NAMALWA (cell line): ENCODE results near the gene SLC16A4.
"Not testable (repeated sequence)": the region's sequence is repeated elsewhere in the genome, so short reads cannot be mapped to it uniquely, and the experiment has no call there.

Experiments
- DNase-seq: peaks from one replicate; pipeline ENCODE4 v3.0.0-alpha.2; 2015; ENCODE audit warnings: low spot score

The SLC16A4 gene

DNA sequence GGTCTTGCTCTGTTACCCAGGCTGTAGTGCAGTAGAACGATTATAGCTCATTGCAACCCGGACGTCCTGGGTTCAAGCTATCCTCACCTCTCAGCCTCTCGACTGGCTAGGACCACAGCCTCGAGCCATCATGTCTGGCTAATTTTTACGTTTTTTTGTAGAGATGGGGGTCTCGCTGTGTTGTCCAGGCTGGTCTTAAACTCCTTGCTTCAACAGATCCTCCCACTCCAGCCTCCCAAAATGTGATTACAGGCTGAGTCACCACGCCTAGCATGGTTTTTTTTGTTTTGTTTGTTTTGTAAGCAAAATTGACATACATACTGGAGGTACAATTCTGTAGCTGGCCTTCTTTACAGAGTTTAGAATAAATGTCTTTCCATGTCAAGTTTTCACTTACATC lies 17.7 kb upstream of the SLC16A4 start:
- no peak for DNase-seq

DNA sequence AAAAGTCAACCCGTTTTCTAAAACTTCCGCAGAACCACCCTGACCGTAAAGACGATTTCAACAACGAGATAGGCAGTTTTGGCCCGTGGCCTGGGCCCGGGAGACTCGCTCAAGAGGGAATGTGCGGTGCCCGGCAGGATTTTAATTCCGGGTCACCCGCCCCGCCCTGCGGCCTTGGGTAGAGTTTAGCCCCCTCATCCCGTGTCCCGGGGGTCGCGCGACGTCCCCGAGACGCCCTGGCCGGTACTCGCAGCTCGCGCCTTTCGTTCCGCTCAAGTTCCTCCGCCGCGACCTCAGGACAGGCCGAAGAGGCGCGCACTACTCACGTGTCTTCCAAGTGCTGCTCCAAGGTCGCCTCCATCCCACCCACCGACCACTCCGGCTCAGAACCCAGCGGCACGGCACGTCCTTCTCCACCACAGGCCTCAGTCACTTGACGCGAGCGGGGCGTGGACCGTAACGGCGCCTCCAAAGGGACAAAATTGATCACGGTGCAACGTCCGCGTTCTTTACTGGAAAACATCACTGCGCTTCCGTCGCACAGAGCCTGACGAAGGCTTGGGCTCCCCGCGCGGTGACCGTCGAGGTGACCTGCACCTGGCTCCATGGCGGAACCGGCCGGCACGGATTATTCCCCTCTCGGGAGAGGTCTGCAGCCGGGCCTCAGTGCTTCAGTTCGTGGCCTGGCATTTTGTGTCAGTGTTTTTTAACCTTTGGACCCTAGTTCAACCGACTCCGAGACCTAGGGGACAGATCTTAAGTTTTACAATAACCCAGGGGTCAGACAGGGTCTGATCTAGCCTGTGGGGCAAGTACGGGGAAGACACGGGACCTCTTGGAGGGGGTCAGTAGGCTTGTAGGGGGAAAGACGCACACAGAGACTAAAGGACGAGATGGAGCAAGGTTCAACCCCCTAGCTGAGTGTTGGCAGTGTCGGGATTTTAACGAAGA lies 16.7 kb upstream of the SLC16A4 start, which contains the start of gene LAMTOR5:
TSS of gene LAMTOR5 (minus strand) at position 435 of the 951 bp plus-strand sequence. CDS start at position 361, 74 bp downstream.
- peak; percentile 86 for DNase-seq

- DNase-seq = not testable (repeated sequence)
Observed at GRCh38 chr1:110406407-110406806, 15.6 kb upstream of the SLC16A4 start.

GRCh38 chr1:110404401-110404800 lies 13.6 kb upstream of the SLC16A4 start:
- no peak for DNase-seq

DNA sequence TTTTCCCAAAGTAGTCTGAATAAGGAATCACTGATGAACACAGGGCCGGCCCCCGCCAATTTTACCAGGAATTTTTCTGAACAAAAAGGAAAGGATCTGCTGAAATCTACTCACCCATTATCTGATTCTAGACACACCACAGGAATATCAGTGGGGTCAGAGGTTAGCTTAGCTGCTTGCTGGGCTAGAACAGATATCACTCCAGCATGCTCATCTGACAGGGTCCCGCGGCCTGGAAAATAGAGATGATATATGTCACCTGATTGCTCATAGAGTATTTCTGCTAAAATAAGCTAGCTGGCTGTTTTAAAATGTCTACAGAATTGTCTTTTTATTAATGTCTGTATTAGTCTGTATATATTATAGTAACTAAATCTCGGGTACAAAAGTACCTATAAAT lies 13.0 kb upstream of the SLC16A4 start:
- no peak for DNase-seq

GRCh38 chr1:110396259-110396958 lies 5.6 kb upstream of the SLC16A4 start:
- DNase-seq = not testable (repeated sequence)

- no peak for DNase-seq
Observed at GRCh38 chr1:110394493-110394820, 3.6 kb upstream of the SLC16A4 start.

GRCh38 chr1:110393691-110394492 lies 3.1 kb upstream of the SLC16A4 start:
- DNase-seq = no peak

GRCh38 chr1:110393286-110393685 lies 2.5 kb upstream of the SLC16A4 start:
- DNase-seq = no peak

DNA sequence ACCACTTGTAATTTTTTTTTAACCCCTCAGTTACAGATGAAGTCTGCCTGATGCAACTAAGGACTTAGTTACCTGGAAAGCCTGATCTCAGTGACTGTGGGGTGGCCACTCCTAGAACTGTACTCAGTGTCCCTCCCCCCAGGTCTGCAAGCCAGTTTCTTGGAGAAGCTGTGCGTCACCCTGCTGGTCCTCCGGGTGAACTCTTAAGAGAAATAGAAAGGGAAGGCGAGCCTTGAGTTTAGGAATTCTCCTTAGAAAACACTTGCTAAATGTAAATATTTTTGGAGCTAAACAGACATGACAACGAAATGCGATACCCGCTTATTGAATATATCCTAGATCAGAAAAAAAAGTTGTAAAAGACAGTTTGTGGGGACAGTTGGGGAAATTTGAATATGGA lies 730 bp downstream of the SLC16A4 start:
- DNase-seq = no peak

DNA sequence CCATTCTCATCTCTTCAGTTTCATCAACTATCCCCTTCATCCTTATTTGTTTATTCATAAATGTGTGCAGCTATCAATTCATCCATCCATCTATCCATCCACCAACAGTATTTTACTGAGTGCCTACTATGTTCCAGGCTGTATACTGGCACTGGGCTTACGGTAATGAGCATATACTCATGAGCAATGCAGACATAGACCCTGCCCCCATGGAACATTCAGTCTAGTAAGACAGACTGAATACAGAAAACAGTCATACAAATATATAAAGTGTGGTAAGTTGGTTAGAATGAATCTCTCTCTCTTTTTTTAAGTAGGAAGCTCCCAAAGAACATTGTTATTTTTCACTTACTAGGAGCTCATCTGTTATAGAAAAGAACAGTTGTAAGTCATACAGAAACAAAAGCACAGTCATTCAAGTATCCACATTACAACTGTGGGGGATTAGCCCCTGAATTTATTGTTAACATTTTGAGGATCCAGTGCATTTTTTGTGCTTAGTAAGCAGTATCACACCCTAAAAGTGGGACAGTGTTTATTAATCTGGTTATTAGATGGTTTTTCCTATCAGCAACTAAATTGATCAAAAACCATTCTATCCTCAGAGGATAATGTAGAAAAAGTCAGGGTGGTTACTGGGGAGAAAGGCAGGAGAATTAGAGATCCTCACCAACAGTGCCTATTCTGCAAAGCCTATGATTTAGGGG lies 3.6 kb downstream of the SLC16A4 start:
- no peak for DNase-seq

DNA sequence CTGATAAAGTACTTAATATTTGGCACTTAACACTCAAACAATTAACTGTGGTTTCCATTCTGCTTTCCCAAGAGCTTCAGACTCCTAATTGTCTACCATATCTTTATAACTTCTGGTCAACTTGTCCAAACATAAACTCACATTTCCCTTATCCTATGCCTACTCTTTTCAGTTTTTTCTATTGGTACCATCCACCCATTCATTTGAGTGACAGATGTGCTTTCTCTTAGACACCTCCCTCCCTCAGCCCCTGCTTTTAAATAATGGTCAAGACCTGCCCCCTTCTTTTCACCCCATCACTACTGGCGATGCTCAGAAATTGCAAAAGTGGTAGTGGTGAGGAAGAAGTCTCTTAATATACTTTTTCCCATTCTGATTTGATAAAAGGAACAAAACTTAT lies 5.5 kb downstream of the SLC16A4 start:
- DNase-seq = no peak

GRCh38 chr1:110384581-110385321 lies 6.1 kb downstream of the SLC16A4 start:
- DNase-seq = peak; percentile 91

- DNase-seq = peak; percentile 32
Observed at GRCh38 chr1:110383251-110383990, 7.4 kb downstream of the SLC16A4 start.

DNA sequence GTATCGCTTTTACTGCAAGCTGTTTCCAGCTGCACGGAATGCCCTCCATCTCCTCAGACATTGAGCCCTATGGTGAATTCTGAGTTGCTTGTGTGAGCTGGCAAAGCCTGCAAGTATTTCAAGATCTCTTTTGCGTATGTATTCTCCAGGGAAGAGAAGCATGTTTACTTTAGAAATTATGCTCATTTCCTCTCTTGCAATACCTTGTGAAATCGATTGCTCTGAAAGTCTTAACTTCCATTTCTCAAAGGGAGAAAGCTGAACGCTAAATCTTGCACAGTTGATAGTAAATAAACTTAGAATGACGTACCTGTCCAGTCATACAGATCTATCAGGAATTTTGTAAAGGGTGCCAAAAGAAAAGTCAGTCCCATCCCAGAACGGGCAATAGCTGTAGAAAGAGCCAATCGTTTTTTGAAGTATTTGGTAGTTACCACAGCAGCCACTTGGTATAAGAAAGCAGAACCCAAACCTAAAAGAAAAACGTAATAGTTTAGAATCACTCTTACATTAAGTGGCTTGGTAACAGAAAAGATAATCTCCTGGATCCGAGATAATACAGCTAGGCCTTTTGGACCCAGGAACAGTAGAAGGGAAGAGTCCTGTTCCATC lies 10.0 kb downstream of the SLC16A4 start:
- peak; percentile 26 for DNase-seq

DNA sequence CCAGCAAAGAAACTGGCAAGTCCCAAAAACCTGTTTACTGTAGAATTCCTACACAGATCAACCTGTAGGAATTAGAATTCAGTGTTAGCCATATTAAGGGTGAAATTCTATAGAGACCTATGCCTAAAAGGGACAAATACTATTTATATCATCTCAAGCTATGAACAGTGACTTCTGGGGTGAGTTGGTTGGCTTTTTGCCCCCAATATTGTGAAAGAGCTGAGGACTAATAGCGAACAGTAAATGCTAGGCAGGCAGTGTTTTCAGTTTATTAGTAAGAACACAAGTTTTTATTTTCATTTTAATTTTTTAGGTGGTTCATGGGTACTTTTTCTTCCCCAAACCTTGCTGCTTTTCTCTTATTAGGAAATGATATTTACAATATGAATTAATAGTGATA lies 15.3 kb downstream of the SLC16A4 start:
- no peak for DNase-seq

- no peak for DNase-seq
Observed at GRCh38 chr1:110370827-110371226, 20.0 kb downstream of the SLC16A4 start.

- DNase-seq = no peak
Observed at GRCh38 chr1:110364221-110364620, 26.6 kb downstream of the SLC16A4 start.

DNA sequence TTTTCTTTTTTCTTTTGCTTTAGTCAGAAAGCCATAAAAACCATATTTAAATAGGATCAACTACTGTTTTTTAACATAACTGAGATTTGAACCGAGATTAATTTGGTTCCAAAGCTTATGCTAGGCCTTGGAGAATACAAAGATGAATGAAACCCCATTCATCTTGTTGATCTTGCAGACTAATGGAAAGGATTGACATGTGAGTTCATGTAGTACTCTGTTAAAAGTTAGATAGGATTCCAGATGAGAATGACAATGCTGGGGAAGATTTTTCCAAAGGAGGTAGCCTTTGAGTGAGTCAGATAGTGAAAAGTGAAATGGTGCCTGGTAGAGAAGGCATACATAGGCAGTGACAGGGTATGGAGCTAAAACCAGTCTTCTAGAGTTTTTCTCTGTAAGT lies 29.0 kb downstream of the SLC16A4 start:
- DNase-seq = no peak

DNA sequence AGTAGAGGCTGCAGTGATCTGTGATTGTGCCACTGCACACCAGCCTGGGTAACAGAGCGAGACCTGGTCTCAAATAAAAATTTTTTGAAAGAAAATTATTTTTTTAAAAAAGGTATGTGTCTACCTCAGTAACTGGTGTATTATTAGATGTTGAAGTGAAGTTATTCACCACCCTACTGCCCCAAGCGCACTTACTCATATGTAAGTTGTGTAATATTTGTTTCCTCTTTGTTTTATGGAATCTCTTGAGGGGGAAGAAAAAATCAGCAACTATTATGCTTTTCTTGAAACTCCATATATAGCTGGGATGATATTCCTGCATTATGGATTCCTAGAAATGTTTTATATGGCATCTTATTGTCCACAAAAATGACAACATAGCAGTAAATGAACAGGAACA lies 30.4 kb downstream of the SLC16A4 start:
- DNase-seq = no peak
